ENCODE measurements around the gene ADSS2.

DNA sequence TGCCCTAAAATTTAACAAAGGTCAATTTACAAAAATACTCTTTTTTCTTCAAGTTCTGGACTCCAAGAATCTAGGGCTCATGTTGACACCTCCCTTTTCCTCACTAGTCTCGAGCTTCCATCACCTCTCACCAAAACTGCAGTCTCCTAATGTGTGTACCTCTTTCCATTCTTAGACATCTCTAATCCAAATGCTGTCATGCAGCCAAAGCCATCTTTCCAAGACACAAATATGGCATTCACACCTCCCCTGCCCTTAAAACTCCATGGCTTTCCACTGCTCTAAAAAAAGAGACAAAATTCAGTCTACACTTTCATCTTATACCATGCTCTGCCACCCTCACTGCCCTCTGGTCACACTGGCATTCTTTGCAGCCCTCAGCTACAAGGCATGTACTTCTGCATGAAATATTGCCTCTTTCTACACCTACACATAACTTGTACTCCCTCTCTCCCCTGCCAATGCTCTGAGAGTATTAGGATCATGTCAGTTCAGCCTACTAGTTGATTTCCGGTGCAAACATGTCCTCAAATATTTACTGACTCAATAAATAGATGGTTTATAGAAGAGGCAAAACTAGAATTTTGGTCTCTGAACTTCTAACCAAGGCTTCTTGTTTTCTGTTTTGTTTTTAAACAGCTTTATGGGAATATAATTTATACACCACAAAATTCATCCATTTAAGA is 26.9 kb downstream of the ADSS2 start:
- TF ChIP-seq POLR2AphosphoS5 (IDR thresholded peaks at IDR 0.05; ENCODE audit: low read depth, low read length) (no peak), RAD21 (IDR thresholded peaks at IDR 0.05; ENCODE audit: low read length) (no peak), USF2 (IDR thresholded peaks at IDR 0.05; ENCODE audit: borderline replicate concordance, low read depth, low read length) (no peak), YY1 (IDR thresholded peaks at IDR 0.05; ENCODE audit: low read depth) (no peak), RFX5 (IDR thresholded peaks at IDR 0.05; ENCODE audit: low read length) (no peak), ELF1 (IDR thresholded peaks at IDR 0.05) (no peak), NFIC (IDR thresholded peaks at IDR 0.05; ENCODE audit: borderline replicate concordance) (no peak), TEAD4 (IDR thresholded peaks at IDR 0.05; ENCODE audit: borderline replicate concordance, insufficient read depth) (no peak), EP300 (IDR thresholded peaks at IDR 0.05; ENCODE audit: borderline replicate concordance in 1 of 2, low read depth in 1 of 2, low read length in 1 of 2) (no peak), PBX3 (IDR thresholded peaks at IDR 0.05) (no peak)
- TF ChIP-seq, protein P1, sequence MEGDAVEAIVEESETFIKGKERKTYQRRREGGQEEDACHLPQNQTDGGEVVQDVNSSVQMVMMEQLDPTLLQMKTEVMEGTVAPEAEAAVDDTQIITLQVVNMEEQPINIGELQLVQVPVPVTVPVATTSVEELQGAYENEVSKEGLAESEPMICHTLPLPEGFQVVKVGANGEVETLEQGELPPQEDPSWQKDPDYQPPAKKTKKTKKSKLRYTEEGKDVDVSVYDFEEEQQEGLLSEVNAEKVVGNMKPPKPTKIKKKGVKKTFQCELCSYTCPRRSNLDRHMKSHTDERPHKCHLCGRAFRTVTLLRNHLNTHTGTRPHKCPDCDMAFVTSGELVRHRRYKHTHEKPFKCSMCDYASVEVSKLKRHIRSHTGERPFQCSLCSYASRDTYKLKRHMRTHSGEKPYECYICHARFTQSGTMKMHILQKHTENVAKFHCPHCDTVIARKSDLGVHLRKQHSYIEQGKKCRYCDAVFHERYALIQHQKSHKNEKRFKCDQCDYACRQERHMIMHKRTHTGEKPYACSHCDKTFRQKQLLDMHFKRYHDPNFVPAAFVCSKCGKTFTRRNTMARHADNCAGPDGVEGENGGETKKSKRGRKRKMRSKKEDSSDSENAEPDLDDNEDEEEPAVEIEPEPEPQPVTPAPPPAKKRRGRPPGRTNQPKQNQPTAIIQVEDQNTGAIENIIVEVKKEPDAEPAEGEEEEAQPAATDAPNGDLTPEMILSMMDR (IDR thresholded peaks at IDR 0.05), result no peak
- TF ChIP-seq, protein P2, sequence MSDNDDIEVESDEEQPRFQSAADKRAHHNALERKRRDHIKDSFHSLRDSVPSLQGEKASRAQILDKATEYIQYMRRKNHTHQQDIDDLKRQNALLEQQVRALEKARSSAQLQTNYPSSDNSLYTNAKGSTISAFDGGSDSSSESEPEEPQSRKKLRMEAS (IDR thresholded peaks at IDR 0.05; ENCODE audit: low read depth), result no peak
